Astrocyte (in vitro differentiated cells and primary cell): ENCODE measurements around the gene PPIL4. TPM values are rescaled to one million over a fixed set of nuclear protein-coding genes. Genes with fewer than 3 reads are reported as not detected.

Experiments
- DNase-seq: peaks from one replicate; pipeline ENCODE4 v3.0.0-alpha.2; 2010; ENCODE audit warnings: low read depth
- FAIRE-seq: peaks from 2 replicates; lab custom pipeline; 2011; peaks lifted over from hg19 to GRCh38; lab: Jason Lieb, UNC
- H2AFZ ChIP-seq: 2 replicates; pipeline ENCODE4 v1.6.0; 2012; ENCODE audit warnings: low read depth, low read length, inconsistent platforms
- H3K27ac ChIP-seq: 2 replicates; pipeline ENCODE4 v1.5.1; 2011; ENCODE audit warnings: low read depth, low read length, inconsistent platforms
- H3K27me3 ChIP-seq: 2 replicates; pipeline ENCODE4 v1.6.0; 2011; ENCODE audit warnings: low read length, inconsistent platforms; ENCODE audit not compliant: insufficient read depth
- H3K36me3 ChIP-seq: 2 replicates; pipeline ENCODE4 v1.5.1; 2011; ENCODE audit warnings: low read length, inconsistent platforms; ENCODE audit not compliant: insufficient read depth
- H3K4me1 ChIP-seq: 2 replicates; pipeline ENCODE4 v1.5.1; 2011; ENCODE audit warnings: low read length, inconsistent platforms; ENCODE audit not compliant: insufficient read depth
- H3K4me2 ChIP-seq: 2 replicates; pipeline ENCODE4 v1.6.0; 2012; ENCODE audit warnings: low read length, inconsistent platforms
- H3K4me3 ChIP-seq: 2 replicates; pipeline ENCODE4 v1.5.1; 2011; ENCODE audit warnings: low read depth, mild to moderate bottlenecking, low read length, inconsistent platforms; ENCODE audit not compliant: insufficient read depth
- H3K79me2 ChIP-seq: 2 replicates; pipeline ENCODE4 v1.6.0; 2012; ENCODE audit warnings: mild to moderate bottlenecking, low read length, inconsistent platforms; ENCODE audit not compliant: insufficient read depth
- H3K9ac ChIP-seq: 2 replicates; pipeline ENCODE4 v1.6.0; 2012; ENCODE audit warnings: mild to moderate bottlenecking, low read length, inconsistent platforms
- H3K9me3 ChIP-seq: 2 replicates; pipeline ENCODE4 v1.5.1; 2012; ENCODE audit warnings: low read depth, mild to moderate bottlenecking, low read length, inconsistent platforms; ENCODE audit not compliant: insufficient read depth
- H4K20me1 ChIP-seq: 2 replicates; pipeline ENCODE4 v1.6.0; 2012; ENCODE audit warnings: low read length, inconsistent platforms; ENCODE audit not compliant: insufficient read depth
- H3K27ac Mint-ChIP-seq: one replicate; pipeline ENCODE4 v1.8.0; 2021; ENCODE audit warnings: mild to moderate bottlenecking, mixed read lengths; ENCODE audit not compliant: unreplicated experiment
- H3K27me3 Mint-ChIP-seq: one replicate; pipeline ENCODE4 v1.8.0; 2021; ENCODE audit warnings: low read depth, mixed read lengths; ENCODE audit not compliant: unreplicated experiment
- H3K36me3 Mint-ChIP-seq: one replicate; pipeline ENCODE4 v1.8.0; 2021; ENCODE audit warnings: low read depth, mixed read lengths; ENCODE audit not compliant: unreplicated experiment
- H3K4me1 Mint-ChIP-seq: one replicate; pipeline ENCODE4 v1.8.0; 2021; ENCODE audit warnings: low read depth, mixed read lengths; ENCODE audit not compliant: unreplicated experiment
- H3K4me3 Mint-ChIP-seq: one replicate; pipeline ENCODE4 v1.8.0; 2021; ENCODE audit warnings: mild to moderate bottlenecking, moderate library complexity, mixed read lengths; ENCODE audit not compliant: unreplicated experiment
- H3K9me3 Mint-ChIP-seq: one replicate; pipeline ENCODE4 v1.8.0; 2021; ENCODE audit warnings: mild to moderate bottlenecking, mixed read lengths; ENCODE audit not compliant: unreplicated experiment
- EZH2 ChIP-seq: IDR thresholded peaks from 2 replicates; pipeline ENCODE4 v1.6.1; 2012; ENCODE audit warnings: mild to moderate bottlenecking, low read length, inconsistent platforms; ENCODE audit not compliant: insufficient read depth
- total RNA-seq: library from RNA; stranded (reverse); gene quantifications from 2 replicates; pipeline ENCODE4 v1.2.1, GENCODE V29; 2021
- TF ChIP-seq, protein P1 (sequence below): IDR thresholded peaks from 2 replicates; pipeline ENCODE4 v1.5.1; 2011; ENCODE audit warnings: low read depth, mild to moderate bottlenecking, inconsistent platforms, low read length, moderate library complexity; ENCODE audit not compliant: insufficient read depth

The PPIL4 gene
- total RNA-seq, 1 donor from 2014 or later = 39.2 TPM

- Histone ChIP-seq H3K36me3 (no peaks in the 10 kb centered on the region), H3K4me3 (no peak overlapping the region), H3K27ac (no peak overlapping the region), H4K20me1 (no peaks in the 10 kb centered on the region), H3K9ac (no peak overlapping the region), H3K9me3 (no peaks in the 10 kb centered on the region), H3K4me1 (peaks cover 3% of the 10 kb centered on the region), H2AFZ (no peak overlapping the region), H3K4me2 (peak overlapping the region; percentile 38), H3K79me2 (no peaks in the 10 kb centered on the region), H3K27me3 (peaks cover 9% of the 10 kb centered on the region)
- Mint-ChIP-seq H3K9me3 (no peaks in the 10 kb centered on the region), H3K36me3 (peaks cover 2% of the 10 kb centered on the region), H3K4me1 (no peaks in the 10 kb centered on the region), H3K27me3 (peaks cover 36% of the 10 kb centered on the region), H3K27ac (no peak overlapping the region), H3K4me3 (no peak overlapping the region)
- no peak for FAIRE-seq
- no peak for TF ChIP-seq EZH2
- TF ChIP-seq, protein P1, sequence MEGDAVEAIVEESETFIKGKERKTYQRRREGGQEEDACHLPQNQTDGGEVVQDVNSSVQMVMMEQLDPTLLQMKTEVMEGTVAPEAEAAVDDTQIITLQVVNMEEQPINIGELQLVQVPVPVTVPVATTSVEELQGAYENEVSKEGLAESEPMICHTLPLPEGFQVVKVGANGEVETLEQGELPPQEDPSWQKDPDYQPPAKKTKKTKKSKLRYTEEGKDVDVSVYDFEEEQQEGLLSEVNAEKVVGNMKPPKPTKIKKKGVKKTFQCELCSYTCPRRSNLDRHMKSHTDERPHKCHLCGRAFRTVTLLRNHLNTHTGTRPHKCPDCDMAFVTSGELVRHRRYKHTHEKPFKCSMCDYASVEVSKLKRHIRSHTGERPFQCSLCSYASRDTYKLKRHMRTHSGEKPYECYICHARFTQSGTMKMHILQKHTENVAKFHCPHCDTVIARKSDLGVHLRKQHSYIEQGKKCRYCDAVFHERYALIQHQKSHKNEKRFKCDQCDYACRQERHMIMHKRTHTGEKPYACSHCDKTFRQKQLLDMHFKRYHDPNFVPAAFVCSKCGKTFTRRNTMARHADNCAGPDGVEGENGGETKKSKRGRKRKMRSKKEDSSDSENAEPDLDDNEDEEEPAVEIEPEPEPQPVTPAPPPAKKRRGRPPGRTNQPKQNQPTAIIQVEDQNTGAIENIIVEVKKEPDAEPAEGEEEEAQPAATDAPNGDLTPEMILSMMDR = no peak
- no peak for DNase-seq
These were observed 72.5 kb downstream of the PPIL4 start for GRCh38 chr6:149473080-149474052.

DNA sequence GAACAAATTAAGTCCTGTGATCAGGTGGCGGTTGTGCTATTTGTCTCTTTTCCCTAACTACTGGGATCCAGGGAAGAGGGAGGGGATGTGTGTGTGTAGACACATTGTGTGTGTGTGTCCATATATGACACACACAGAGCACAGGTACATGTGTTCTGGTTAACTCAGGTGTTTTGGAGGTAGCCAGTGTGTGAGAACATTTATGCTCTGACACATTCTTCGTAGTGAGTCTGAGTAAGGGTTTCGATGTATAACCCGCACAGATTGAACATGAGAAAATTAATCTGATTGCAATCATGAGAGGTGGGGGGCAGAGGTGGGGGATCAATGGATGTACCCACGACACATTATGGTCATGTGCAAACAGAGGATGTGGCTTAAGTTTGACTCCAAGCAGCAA lies 73.6 kb downstream of the PPIL4 start:
- Histone ChIP-seq H3K4me1 (peaks cover 3% of the 10 kb centered on the region), H3K36me3 (no peaks in the 10 kb centered on the region), H3K4me2 (no peak overlapping the region), H3K9ac (no peak overlapping the region), H3K9me3 (no peaks in the 10 kb centered on the region), H3K27ac (no peak overlapping the region), H4K20me1 (no peaks in the 10 kb centered on the region), H3K79me2 (no peaks in the 10 kb centered on the region), H2AFZ (no peak overlapping the region), H3K27me3 (peaks cover 9% of the 10 kb centered on the region), H3K4me3 (no peak overlapping the region)
- H3K4me1 Mint-ChIP-seq = no peaks in the 10 kb centered on the region
- H3K4me3 Mint-ChIP-seq = no peak overlapping the region
- no peak overlapping the region for H3K27ac Mint-ChIP-seq
- DNase-seq = no peak
- H3K27me3 Mint-ChIP-seq = peaks cover 35% of the 10 kb centered on the region
- H3K36me3 Mint-ChIP-seq = peaks cover 2% of the 10 kb centered on the region
- TF ChIP-seq, protein P1 = no peak
- TF ChIP-seq EZH2 = no peak
- no peak for FAIRE-seq
- H3K9me3 Mint-ChIP-seq = no peaks in the 10 kb centered on the region

GRCh38 chr6:149471801-149472200 lies 74.0 kb downstream of the PPIL4 start:
- Histone ChIP-seq H3K4me3 (no peak overlapping the region), H3K4me2 (no peak overlapping the region), H4K20me1 (no peaks in the 10 kb centered on the region), H3K27ac (no peak overlapping the region), H2AFZ (no peak overlapping the region), H3K36me3 (no peaks in the 10 kb centered on the region), H3K9me3 (no peaks in the 10 kb centered on the region), H3K27me3 (peaks cover 9% of the 10 kb centered on the region), H3K4me1 (peaks cover 3% of the 10 kb centered on the region), H3K79me2 (no peaks in the 10 kb centered on the region), H3K9ac (no peak overlapping the region)
- no peak for FAIRE-seq
- TF ChIP-seq, protein P1 = no peak
- no peak for TF ChIP-seq EZH2
- peaks cover 32% of the 10 kb centered on the region for H3K27me3 Mint-ChIP-seq
- no peak overlapping the region for H3K4me3 Mint-ChIP-seq
- no peak for DNase-seq
- no peaks in the 10 kb centered on the region for H3K4me1 Mint-ChIP-seq
- H3K36me3 Mint-ChIP-seq = peaks cover 2% of the 10 kb centered on the region
- no peaks in the 10 kb centered on the region for H3K9me3 Mint-ChIP-seq
- no peak overlapping the region for H3K27ac Mint-ChIP-seq
